WI38 (cell line): ENCODE measurements around the gene LPAR3.

Source experiments
- H3K4me3 ChIP-seq: 2 replicates; pipeline ENCODE4 v1.5.1; 2011; ENCODE audit warnings: low read depth, mild to moderate bottlenecking, control low read depth, low read length
- TF ChIP-seq, protein P1 (sequence below): IDR thresholded peaks from 2 replicates; pipeline ENCODE4 v1.5.1; 2012; ENCODE audit warnings: low read depth, mild to moderate bottlenecking, control low read depth, low read length

The LPAR3 gene

DNA sequence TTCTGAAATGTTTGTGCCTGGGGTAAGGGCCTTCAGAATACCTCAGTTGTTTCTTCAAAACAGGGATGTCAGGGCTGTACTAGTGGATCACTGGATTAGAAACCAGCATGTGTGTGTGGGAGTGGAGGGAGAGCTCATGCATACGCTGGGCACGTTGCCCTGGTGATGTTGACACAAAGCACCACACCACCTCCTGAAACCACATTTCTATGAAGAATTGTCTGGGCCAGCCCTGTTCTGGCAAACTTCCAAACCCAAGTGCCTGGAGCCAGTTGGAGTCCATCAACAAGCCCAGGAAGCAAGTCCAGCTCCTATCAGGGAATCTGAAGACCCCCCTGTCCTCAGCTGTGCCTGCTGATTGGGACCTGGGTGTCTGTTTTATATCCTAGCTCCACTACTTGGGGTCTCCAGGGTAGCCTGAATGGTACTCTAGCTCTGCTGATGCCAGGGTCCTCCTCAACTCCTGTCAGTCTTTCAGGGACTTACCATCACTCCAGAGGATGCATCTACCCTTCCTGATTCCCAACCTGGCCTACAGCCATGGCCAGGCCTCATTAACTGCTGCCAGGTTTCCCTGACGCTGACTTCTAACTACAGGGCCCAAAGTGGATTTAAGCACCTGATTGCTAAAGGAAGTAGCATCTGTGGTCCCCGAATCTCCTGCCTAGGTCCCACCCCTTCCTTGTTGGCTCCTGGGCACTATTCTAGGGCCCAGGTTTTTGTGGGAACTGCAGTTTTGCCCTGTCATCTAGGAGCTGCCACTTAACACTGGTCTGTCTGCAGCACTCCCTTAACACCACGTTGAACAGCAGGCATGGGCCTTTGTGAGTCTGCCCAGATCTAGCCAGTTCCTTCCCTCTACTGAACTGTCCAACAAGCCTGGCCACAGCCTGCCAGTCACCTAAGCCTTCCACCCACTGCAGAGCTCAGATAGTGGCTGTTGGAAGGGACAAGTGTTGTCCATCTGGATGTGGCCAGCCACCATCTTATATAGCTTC, 45.5 kb downstream of the LPAR3 start:
- TF ChIP-seq, protein P1, sequence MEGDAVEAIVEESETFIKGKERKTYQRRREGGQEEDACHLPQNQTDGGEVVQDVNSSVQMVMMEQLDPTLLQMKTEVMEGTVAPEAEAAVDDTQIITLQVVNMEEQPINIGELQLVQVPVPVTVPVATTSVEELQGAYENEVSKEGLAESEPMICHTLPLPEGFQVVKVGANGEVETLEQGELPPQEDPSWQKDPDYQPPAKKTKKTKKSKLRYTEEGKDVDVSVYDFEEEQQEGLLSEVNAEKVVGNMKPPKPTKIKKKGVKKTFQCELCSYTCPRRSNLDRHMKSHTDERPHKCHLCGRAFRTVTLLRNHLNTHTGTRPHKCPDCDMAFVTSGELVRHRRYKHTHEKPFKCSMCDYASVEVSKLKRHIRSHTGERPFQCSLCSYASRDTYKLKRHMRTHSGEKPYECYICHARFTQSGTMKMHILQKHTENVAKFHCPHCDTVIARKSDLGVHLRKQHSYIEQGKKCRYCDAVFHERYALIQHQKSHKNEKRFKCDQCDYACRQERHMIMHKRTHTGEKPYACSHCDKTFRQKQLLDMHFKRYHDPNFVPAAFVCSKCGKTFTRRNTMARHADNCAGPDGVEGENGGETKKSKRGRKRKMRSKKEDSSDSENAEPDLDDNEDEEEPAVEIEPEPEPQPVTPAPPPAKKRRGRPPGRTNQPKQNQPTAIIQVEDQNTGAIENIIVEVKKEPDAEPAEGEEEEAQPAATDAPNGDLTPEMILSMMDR, result no peak
- H3K4me3 ChIP-seq, result no peak overlapping the region

DNA sequence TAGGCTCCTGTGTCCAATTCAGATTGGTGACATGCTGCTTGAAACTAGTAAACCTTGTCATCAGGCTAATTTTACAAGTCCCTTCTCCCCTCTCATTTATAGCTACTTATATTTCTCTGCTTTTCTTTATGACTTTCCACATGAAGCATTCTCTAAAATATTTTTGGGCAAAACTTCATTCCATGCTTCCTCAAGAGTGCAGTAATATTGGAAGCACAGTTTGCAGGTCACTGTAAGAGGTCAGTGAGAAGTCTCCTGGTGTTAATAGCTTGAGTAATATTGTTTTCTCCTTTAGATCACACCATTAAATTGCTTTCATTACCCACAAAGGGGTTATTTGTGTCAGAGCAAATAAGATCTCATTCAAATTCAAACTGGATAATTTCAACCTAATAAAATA, 46.6 kb downstream of the LPAR3 start:
- H3K4me3 ChIP-seq, result no peak overlapping the region
- TF ChIP-seq, protein P1, result no peak

DNA sequence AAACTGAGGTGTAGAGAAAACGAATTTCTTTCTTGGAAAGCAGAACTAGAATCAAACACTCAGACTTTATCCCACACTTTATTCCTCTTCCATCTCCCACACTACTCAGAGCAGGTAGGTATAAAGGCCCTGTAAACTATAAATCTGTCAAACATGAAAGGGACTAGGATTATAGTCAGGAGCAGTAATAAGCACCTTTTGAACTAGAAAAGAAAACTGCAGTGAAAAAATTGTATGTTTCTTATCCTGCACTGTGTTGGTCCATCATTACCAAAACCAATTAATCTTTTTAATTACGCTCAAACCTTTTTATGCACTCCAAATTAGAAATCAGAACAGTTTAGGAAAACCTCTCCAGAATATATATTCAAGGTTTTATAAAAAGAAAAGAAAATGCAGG, 47.6 kb downstream of the LPAR3 start:
- TF ChIP-seq, protein P1, result no peak
- no peak overlapping the region for H3K4me3 ChIP-seq

DNA sequence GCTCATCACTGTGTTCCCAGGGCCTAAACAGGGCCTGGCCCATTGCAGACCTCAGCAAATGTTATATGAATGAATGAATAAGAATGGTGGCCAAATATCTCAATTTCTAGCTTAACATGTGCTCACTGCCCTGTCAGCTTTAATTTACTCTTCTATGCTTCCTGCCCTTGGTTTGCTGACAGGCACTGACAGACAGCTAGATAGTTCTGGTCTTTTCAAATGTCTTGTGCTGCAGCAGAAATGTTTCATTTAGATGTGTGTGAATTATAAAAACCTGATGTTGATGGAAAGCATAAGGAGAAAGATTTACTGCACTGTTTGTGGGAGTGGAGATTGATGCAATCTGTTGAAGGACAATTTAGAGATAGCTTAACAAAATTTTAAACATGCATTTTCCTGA, 48.9 kb downstream of the LPAR3 start:
- no peak overlapping the region for H3K4me3 ChIP-seq
- TF ChIP-seq, protein P1, result no peak

DNA sequence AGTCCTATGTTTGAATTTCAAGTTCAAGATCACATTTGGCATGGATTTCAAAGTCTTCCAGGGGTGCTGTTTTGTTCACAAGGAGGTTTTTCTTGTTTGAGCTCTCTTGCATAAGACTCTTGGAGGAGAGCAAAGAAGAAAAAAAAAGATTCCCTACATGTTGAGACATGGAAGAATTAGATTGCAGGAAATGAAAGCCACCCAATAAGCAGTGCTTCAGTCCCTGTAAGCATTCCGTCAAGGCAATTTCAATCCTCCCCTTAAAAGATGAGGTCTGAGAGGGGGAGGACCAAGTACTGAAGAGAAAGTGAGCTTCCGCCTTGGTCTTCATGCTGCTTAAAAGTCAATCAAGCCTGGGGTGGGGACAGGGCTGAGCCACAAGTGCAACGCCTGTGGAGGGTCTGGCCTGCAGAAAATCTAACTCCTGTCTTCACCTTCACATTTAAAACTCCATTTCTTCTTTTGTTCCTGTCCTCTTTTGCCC, 50.2 kb downstream of the LPAR3 start:
- no peak overlapping the region for H3K4me3 ChIP-seq
- TF ChIP-seq, protein P1, result no peak

DNA sequence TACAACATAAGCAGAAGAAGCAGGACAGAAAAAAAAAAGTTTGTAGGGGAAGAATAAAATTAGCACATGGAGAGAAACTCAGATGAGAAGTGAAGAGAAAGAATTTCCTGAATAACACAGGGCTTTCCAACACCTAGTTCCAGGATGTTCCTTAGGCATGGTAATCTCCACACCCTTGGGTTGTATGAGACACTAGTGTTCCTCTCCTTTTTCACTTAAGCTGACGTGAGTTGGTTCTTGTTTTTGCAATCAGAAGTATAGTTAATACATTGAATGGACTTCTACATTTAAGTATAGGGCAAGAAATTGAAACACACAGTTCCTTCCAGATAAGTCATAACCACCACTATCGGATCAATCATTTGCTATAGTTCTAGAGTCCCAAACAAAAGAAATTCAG, 51.0 kb downstream of the LPAR3 start:
- TF ChIP-seq, protein P1, result no peak
- H3K4me3 ChIP-seq, result no peak overlapping the region

DNA sequence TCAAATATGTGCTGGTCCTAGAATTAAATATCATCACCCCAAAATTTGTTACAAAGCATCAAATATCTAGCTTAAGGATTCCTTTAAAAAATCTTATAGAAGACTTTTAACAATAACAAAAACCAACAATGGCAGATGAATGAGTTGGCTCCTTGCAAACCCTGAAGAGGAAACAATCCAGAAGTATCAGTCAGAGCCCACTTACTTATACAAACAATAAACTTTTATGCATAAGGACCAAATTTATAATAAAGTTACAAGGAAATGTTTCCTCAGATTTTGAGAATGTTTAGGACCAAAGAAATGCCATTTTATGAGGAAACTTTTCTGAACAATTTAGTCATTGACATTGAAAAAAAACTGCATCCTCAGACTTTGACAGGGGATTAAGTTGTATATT, 52.7 kb downstream of the LPAR3 start:
- TF ChIP-seq, protein P1, result no peak
- no peak overlapping the region for H3K4me3 ChIP-seq
